SU-DHL-6 (cell line): ENCODE measurements around the gene SERINC3.

Experiments
- H2AFZ ChIP-seq: fragments of 200-600 bp; sonication (generic); 2 replicates; pipeline ENCODE4 v1.6.1; 2014; ENCODE audit warnings: low read depth, mild to moderate bottlenecking, moderate library complexity, mixed read lengths, antibody characterized with exemption, low read length; ENCODE audit not compliant: severe bottlenecking
- H3F3A ChIP-seq: fragments of 200-600 bp; shearing (Covaris generic); 2 replicates; pipeline ENCODE4 v1.6.0; 2016; ENCODE audit warnings: antibody characterized with exemption, mild to moderate bottlenecking; ENCODE audit not compliant: insufficient read depth
- H3K27ac ChIP-seq: fragments of 200-600 bp; sonication (generic); 2 replicates; pipeline ENCODE4 v1.5.1; 2016; ENCODE audit warnings: low read depth, mild to moderate bottlenecking, low read length, moderate library complexity, mixed read lengths
- H3K27me3 ChIP-seq: fragments of 200-600 bp; sonication (generic), shearing (Covaris generic); 2 replicates; pipeline ENCODE4 v1.6.0; 2014; ENCODE audit warnings: mild to moderate bottlenecking, low read length
- H3K36me3 ChIP-seq: fragments of 200-600 bp; sonication (generic); 2 replicates; pipeline ENCODE4 v1.6.1; 2014; ENCODE audit warnings: mild to moderate bottlenecking, low read length, mixed read lengths
- H3K4me2 ChIP-seq: fragments of 300-600, 200-600 bp; shearing (Covaris generic), sonication (generic); 2 replicates; pipeline ENCODE4 v1.6.0; 2014; ENCODE audit warnings: low read length, low read depth, mild to moderate bottlenecking; ENCODE audit not compliant: poor library complexity, severe bottlenecking
- H3K4me3 ChIP-seq: fragments of 200-600 bp; sonication (generic); 2 replicates; pipeline ENCODE4 v1.5.1; 2014; ENCODE audit warnings: antibody characterized with exemption, low read length, mild to moderate bottlenecking, mixed read lengths; ENCODE audit not compliant: insufficient read depth, poor library complexity, severe bottlenecking
- H3K79me2 ChIP-seq: fragments of 200-600 bp; sonication (generic); 2 replicates; pipeline ENCODE4 v1.6.1; 2014; ENCODE audit warnings: mild to moderate bottlenecking, low read length, moderate library complexity; ENCODE audit not compliant: insufficient read depth
- H3K9ac ChIP-seq: fragments of 200-600 bp; sonication (generic); 2 replicates; pipeline ENCODE4 v1.7.0; 2014; ENCODE audit warnings: mild to moderate bottlenecking, low read length
- H3K9me2 ChIP-seq: fragments of 200-600 bp; sonication (generic); replicated peaks from 2 replicates; pipeline ENCODE4 v1.6.1; 2014; ENCODE audit warnings: low read length; ENCODE audit not compliant: insufficient read depth
- H3K9me3 ChIP-seq: fragments of 200-600 bp; sonication (generic); 2 replicates; pipeline ENCODE4 v1.6.1; 2014; ENCODE audit warnings: low read length, mixed read lengths; ENCODE audit not compliant: insufficient read depth
- H4K20me1 ChIP-seq: fragments of 200-600 bp; sonication (generic); 2 replicates; pipeline ENCODE4 v1.6.1; 2014; ENCODE audit warnings: low read depth, mild to moderate bottlenecking, antibody characterized with exemption, low read length, moderate library complexity, mixed read lengths
- EZH2phosphoT487 ChIP-seq: fragments of 200-600 bp; sonication (generic), shearing (Covaris generic); conservative IDR thresholded peaks from 2 replicates; pipeline ENCODE4 v1.6.1; 2018; ENCODE audit warnings: mild to moderate bottlenecking, antibody characterized with exemption, low read length, moderate library complexity, mixed read lengths
- TF ChIP-seq, protein P1 (sequence below): fragments of 200-600 bp; sonication (generic); IDR thresholded peaks from one replicate; pipeline ENCODE4 v1.5.1; 2017; ENCODE audit warnings: antibody characterized with exemption, mild to moderate bottlenecking, low read length, moderate library complexity; ENCODE audit not compliant: insufficient read depth, poor library complexity, severe bottlenecking

The SERINC3 gene

GRCh38 chr20:44496976-44497375, 24.9 kb downstream of the SERINC3 start:
- Histone ChIP-seq H3K27me3 (no peaks in the 10 kb centered on the region), H3K4me2 (no peak overlapping the region), H3K9me2 (no peaks in the 10 kb centered on the region), H3K36me3 (peaks cover 11% of the 10 kb centered on the region; the same call in 1 of the 2 replicates), H3K27ac (no peak overlapping the region), H2AFZ (no peak overlapping the region), H4K20me1 (no peaks in the 10 kb centered on the region), H3F3A (0 out of 2 replicates have a peak, but pooled peaks cover 5% of the 10 kb centered on the region), H3K4me3 (no peak overlapping the region), H3K79me2 (no peaks in the 10 kb centered on the region), H3K9me3 (no peaks in the 10 kb centered on the region), H3K9ac (no peak overlapping the region)
- no peak for TF ChIP-seq EZH2phosphoT487
- TF ChIP-seq, protein P1, sequence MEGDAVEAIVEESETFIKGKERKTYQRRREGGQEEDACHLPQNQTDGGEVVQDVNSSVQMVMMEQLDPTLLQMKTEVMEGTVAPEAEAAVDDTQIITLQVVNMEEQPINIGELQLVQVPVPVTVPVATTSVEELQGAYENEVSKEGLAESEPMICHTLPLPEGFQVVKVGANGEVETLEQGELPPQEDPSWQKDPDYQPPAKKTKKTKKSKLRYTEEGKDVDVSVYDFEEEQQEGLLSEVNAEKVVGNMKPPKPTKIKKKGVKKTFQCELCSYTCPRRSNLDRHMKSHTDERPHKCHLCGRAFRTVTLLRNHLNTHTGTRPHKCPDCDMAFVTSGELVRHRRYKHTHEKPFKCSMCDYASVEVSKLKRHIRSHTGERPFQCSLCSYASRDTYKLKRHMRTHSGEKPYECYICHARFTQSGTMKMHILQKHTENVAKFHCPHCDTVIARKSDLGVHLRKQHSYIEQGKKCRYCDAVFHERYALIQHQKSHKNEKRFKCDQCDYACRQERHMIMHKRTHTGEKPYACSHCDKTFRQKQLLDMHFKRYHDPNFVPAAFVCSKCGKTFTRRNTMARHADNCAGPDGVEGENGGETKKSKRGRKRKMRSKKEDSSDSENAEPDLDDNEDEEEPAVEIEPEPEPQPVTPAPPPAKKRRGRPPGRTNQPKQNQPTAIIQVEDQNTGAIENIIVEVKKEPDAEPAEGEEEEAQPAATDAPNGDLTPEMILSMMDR, result no peak

- H2AFZ ChIP-seq, result no peak overlapping the region
- H3K9ac ChIP-seq, result no peak overlapping the region
- H3K36me3 ChIP-seq, result peaks cover 11% of the 10 kb centered on the region; the same call in 1 of the 2 replicates
- no peaks in the 10 kb centered on the region for H3K27me3 ChIP-seq
- H3F3A ChIP-seq, result 0 out of 2 replicates have a peak, but pooled peaks cover 5% of the 10 kb centered on the region
- no peak overlapping the region for H3K4me3 ChIP-seq
- H3K9me3 ChIP-seq, result no peaks in the 10 kb centered on the region
- no peaks in the 10 kb centered on the region for H3K79me2 ChIP-seq
- no peak overlapping the region for H3K27ac ChIP-seq
- TF ChIP-seq EZH2phosphoT487, result no peak
- TF ChIP-seq, protein P1, result no peak
- H4K20me1 ChIP-seq, result no peaks in the 10 kb centered on the region
- H3K9me2 ChIP-seq, result no peaks in the 10 kb centered on the region
- no peak overlapping the region for H3K4me2 ChIP-seq
Measured at GRCh38 chr20:44495802-44496481, 25.9 kb downstream of the SERINC3 start.

DNA sequence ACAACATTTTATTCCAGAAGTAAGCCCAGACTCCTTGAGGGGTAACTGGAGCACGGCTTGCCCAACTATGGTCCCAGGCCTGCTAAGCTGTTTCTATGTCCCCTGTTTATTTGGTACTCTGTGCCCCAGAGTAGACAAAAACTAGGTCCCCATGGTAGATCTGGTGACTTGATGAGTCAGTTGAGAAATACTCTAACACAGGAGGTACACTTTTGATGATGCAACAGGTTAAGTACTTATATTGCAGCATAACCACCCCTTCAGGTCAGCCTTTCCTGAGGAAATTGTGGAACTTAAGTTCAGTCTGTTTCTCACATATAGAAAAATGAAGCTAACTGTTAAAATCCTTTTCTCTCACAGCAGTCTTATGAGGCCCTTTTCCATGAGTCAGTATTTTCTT, 26.6 kb downstream of the SERINC3 start:
- H3K27ac ChIP-seq, result no peak overlapping the region
- 0 out of 2 replicates have a peak, but pooled peaks cover 5% of the 10 kb centered on the region for H3F3A ChIP-seq
- H3K4me3 ChIP-seq, result no peak overlapping the region
- no peaks in the 10 kb centered on the region for H3K9me2 ChIP-seq
- H3K9me3 ChIP-seq, result no peaks in the 10 kb centered on the region
- no peaks in the 10 kb centered on the region for H3K27me3 ChIP-seq
- TF ChIP-seq EZH2phosphoT487, result no peak
- TF ChIP-seq, protein P1, result no peak
- no peak overlapping the region for H3K9ac ChIP-seq
- H4K20me1 ChIP-seq, result no peaks in the 10 kb centered on the region
- no peak overlapping the region for H3K4me2 ChIP-seq
- H3K36me3 ChIP-seq, result peaks cover 4% of the 10 kb centered on the region; the same call in 1 of the 2 replicates
- H2AFZ ChIP-seq, result no peak overlapping the region
- H3K79me2 ChIP-seq, result no peaks in the 10 kb centered on the region
